Measurements from ENCODE around the gene STMN3. TPM values are rescaled to one million over a fixed set of nuclear protein-coding genes. Genes with fewer than 3 reads are reported as not detected.
"Not testable (repeated sequence)": the region's sequence is repeated elsewhere in the genome, so short reads cannot be mapped to it uniquely, and the experiment has no call there.

Gene STMN3
- polyA plus RNA-seq, 10 donors, result 8.8 to 37.1 (median 16.1) TPM

DNA sequence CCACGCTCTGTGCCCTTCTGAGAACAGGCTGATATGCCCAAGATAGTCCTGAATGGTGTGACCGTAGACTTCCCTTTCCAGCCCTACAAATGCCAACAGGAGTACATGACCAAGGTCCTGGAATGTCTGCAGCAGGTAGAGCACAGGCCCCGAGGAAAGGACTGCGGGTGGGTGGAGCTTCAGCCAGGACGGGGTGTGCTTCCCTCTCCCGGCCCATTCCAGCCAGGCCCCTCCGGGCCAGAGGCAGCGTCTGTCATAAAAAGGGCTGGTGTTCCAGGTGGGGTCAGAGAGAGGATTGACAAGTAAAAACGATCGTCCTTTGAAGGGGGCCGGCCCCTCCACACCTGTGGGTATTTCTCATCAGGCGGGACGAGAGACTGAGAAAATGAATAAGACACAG, 6.1 kb upstream of the STMN3 start:
- no peak for DNase-seq

DNA sequence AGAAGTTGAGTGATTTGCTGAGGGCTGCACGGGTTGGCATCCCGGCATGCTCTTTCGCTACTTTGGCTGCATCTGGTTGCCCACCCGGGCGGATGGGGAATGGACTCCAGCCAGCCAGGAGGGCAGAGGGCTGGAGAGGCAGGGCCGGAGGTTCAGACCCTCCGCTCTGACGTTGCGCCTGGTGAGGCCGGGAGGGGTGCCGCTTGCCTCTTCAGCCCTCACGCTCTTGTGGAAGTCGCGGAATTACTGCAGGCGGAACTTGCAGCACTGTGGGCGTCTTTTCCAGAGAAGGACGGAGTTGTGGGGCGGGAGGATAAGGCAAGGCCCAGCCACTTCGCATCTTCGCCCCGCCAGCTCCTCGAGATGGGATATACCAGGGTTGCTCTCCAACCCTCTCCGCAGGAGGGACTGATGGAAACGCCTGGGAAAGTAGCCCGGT, 5.5 kb upstream of the STMN3 start:
- no peak for DNase-seq

DNA sequence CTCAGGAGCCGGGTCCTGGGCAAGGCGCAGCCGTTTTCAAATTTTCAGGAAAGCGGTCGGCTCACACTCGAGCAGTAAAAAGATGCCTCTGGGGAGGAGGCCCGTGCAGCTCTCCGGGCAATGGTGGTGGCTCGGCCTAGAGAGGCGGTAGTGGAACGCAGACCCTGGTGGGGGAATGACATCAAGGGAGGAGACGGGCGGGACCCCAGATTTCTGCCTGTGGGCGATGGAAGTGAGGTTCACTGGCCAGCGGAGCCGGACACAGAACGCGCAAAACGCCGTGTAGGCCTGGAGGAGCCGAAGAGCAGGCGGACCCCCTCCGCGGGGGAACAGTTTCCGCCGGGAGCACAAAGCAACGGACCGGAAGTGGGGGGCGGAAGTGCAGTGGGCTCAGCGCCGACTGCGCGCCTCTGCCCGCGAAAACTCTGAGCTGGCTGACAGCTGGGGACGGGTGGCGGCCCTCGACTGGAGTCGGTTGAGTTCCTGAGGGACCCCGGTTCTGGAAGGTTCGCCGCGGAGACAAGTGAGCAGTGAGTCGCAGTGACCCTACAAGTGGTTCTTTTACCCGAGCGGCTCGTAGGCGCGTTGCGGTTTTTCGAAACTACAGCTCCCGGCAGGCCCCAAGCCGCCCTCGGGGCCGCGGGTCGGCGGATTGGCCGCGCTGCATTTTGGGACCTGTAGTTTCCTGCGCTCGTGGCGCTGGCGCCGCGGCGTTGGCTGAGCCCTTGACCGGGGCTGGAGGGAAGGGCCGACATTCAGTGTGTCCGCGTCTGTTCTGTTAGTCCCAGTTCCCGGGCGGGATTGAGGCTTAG, 4.9 kb upstream of the STMN3 start, which contains the start of gene RTEL1:
RTEL1 (plus strand) TSS at position 376 of the 812 bp plus-strand sequence. CDS start 1,091 bp downstream, outside the sequence.
- peak; percentile 90 to 99 (median 96) for DNase-seq

DNA sequence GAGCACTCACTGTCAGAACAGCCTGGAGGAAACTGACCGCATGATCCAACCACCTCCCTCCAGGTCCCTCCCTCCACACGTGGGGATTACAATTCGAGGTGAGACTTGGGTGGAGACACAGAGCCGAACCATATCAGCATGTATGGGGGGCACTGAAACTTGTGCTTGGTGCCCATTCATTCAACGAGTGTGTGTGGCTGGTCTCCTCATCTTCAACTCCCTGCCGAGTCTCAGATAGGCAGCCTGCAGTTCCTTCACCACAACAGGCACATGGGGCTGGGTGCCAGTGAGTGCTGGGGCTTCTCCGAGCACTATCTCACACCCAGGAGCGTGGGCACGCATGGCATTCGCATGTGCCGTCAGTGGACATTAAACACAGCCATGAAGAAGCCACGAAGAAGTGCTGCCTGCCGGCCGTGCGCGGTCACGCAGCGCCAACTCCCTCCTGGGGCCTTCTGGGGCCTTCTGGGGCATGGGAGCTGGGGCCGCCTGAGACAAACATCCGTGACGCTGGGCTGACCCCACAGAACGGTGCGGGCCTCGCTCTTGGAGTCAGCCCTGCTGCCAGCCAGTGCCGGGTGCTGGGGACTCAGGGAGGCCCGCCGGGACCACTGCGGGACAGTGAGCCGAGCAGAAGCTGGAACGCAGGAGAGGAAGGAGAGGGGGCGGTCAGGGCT, 4.2 kb upstream of the STMN3 start:
- no peak for DNase-seq

DNA sequence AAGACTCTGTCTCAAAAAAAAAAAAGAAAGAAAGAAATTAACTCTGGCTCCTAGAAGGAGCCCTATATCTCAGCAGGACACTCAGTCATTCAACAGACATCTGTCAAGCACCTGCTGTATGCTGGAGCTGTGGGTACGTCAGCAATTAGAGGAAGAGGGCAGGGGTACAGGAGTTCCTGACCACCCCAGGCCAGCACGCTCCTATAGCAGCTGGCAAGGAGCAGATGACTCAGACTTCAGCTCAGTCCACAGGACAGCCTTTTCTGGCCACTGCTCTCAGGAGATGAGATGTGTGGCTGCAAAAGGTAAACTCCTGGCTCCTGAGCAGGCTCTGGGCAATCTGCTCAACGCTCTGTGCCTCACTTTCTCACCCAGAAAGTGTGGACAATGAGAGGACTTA, 3.2 kb upstream of the STMN3 start:
- no peak for DNase-seq

DNA sequence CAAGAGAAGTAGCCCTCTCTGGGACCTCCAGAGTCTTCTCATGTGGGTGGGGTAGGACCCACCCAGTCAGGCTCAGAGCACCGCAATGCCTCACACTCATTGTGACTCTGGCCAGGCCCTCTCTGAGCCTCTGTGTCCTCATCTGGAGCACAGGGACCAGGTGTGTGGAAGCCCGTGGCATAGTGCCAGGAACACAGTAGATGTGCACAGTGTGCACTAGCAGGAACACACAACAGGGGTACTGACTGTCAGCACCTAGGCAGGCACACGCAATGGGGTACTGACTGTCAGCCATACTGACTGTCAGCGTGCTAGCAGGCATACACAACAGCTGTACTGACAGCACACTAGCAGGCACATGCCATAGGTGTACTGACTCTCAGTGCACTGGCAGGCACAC, 2.0 kb upstream of the STMN3 start:
- DNase-seq, result no peak

DNA sequence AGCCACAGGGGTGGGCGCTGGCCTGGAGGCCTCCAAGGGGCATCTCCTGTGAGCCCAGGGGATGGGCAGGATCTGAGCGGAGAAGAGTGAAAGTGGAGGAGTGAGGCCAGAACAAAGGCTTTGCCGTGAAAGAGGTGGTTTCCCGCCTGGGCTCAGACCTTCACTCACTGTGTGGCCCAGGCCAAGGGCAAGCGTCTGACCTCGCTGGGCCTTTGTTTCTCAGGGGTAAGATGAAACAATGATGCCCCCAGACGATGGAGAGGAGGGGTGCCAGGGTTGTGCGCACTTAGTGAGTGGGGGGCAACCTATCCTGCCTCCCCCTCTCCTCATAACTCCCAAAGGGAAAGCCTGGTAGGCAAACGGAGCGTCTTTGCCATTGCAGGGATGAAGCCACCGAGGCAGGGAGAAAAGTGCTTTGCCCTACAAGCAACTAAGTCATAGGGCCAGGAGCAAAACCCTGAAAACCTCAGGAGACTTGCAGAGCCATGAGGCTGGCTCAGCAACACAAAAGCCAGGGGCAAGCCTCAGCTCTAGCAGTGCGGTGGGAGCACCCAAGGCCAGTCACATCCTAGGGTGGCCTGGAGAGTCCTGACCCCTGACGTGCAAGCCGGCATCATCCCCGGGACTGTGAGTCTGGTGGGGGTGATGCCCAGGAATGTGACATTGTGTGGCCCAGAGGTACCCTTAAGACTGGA, 897 bp upstream of the STMN3 start:
- no peak for DNase-seq

DNA sequence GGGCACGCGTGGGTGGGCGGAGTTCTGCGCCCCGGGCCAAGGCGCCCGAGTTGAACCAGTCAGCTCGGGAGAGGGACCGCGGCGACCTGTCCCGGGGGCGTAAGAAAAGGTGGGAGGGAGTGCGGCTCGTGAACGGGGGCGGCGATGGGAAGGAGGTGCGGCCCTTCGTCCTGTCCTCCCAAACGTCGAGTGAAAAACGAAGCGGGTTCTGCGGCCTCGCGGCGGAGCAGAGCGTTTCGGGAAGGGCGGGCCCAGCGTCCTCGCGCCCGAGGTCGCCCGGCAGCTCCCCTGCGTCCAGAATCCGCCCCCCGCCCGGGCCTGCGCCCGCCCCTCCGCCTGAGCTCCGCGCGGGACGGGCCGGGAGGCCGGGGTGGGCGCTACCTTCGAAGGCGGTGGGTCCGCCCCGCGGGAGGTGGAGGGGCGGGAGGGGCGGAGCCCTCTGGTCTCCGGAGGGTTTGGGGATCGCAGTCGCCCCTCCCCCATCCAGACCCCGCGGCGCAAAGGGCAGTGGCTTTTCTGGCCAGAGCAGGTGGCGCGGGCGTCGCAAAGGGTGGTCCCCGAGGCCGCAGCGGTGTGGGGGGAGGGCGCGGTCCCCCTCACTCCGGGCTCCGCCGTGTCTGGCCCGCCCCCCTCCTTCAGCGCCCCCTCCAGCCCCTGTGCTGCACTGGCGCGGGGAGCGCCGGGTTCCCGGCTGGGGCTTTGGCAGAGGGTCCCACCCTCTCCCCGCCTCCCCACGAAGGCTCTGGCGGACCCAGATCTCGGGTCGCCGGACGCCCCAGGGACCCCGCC, 838 bp downstream of the STMN3 start:
- peak in 1 of 3 donors; percentile 61 for DNase-seq

DNA sequence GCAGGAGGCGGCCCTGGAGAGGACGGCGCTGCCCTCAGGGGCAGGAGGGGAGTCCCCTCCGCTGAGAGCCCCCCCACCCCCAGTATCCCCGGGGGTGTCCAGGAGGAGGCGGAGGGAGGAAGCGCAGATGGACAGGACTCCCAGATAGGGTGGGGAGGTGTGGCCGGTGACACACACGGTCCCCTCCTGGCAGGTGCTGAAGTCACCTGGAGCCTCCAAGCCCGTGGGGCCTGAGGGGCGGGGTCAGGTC, 1.4 kb downstream of the STMN3 start:
- DNase-seq, result no peak

DNA sequence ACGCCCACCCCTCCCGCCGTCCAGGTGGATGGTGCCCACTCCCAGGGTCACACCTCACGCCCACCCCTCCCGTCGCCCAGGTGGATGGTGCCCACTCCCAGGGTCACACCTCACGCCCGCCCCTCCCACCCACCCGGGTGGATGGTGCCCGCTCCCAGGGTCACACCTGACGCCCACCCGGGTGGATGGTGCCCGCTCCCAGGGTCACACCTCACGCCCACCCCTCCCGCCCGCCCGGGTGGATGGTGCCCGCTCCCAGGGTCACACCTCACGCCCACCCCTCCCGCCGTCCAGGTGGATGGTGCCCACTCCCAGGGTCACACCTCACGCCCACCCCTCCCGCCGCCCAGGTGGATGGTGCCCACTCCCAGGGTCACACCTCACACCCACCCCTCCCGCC, 2.7 kb downstream of the STMN3 start:
- DNase-seq, result not testable (repeated sequence)

DNA sequence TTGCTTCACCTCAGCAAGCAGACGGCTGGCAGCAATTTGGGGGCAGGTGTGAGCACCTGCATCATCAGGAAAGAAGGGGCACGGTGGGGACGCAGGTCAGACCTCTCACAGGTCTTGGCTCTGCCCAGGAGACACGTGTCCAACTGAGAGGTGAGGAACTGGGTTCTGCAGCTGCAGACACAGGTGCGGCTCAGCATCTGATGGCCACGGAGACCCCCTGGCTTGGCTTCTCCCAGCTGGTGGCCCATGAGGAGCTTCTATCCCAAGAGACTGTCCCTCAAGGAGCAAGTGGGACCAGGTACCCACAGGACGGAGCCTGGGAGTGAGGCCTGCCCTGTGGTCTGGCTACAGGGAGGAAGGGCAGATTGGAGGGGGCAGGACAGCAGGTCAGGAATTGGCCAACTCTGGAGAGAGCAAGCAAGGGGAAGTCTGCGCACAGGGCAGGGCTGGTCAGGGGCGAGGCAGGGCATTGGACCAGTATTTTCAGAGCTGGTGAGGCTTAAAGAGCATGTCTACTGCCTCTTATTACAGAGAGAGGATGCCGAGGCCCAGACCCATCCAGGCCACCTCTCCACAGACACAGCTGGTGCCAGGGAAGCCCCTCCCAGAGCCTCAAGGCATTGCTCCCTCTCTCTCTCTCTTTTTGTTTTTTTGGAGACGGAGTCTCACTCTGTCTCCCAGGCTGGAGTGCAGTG, 4.2 kb downstream of the STMN3 start:
- DNase-seq, result no peak

DNA sequence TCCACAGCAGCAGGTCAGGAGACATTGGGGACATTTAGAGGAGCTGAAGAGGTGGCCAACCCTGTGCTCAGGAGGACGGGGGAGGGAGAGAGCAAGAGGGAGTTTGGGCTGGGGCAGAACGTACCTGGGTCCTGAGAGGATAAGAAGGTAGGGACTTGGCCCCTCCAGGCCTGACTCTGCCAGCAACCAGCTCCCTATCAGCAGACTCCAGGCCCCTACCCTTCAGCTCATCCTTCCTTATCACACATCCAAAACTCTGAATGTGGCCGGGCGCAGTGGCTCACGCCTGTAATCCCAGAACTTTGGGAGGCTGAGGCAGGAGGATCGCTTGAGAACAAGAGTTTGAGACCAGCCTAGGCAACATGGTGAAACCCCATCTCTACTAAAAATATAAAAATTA, 5.0 kb downstream of the STMN3 start:
- DNase-seq, result no peak

DNA sequence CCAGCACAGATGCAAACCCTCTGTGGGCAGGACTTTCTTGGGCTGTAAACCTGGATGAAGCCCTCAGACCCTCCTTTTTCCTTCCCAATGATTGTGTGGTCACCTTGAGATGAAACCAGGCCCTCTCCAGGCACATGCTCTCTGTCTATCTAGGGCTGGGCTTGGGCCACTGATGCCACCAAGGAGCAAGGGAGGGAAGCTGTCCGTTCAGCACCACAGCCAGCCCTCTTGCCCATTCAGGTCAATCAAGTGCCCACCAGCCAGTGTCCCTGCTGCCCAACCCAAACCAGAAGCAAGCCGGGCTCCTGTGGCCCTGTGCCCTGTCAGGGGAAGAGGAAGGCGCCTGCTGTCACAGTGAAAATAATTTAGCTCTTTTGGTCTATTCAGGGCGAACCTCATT, 8.0 kb downstream of the STMN3 start:
- DNase-seq, result no peak

DNA sequence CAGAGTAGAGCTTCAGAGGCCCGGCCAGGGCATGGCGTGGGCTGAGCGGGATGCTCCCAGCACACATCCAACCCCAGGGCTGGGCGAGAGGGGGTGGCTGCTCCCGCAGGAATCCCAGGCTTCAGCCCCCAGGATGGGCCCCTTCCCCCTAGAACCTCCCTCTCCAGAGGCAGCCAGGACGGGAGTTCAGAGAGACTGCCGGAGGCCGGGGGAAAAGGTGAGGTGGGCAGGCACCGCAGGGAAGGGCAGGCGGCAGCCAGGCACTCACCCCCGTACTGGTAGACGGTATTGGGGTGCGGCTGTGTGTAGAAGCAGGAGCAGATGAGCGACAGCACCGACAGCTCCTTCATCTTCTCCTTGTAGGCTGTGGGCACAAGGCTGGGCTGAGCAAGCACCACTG, 9.3 kb downstream of the STMN3 start:
- no peak for DNase-seq

DNA sequence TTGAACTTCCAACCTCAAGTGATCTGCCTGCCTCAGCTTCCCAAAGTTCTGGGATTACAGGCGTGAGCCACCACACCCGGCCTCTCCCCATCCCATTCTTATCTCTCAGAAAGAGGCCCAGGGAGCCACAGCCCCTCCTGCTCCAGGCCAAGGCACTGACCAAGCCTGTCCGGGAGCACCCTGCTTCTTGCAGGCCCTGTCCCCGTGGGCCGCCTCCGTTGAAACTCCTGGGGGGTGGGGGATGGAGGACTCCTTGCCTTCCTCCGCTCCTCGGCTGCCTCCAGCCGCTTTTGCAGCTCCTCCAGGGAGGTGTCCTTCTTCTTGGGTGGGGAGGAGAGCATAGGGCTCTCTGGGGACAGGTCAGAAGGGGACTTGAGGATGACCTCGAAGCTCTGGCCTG, 9.7 kb downstream of the STMN3 start:
- DNase-seq, result no peak

DNA sequence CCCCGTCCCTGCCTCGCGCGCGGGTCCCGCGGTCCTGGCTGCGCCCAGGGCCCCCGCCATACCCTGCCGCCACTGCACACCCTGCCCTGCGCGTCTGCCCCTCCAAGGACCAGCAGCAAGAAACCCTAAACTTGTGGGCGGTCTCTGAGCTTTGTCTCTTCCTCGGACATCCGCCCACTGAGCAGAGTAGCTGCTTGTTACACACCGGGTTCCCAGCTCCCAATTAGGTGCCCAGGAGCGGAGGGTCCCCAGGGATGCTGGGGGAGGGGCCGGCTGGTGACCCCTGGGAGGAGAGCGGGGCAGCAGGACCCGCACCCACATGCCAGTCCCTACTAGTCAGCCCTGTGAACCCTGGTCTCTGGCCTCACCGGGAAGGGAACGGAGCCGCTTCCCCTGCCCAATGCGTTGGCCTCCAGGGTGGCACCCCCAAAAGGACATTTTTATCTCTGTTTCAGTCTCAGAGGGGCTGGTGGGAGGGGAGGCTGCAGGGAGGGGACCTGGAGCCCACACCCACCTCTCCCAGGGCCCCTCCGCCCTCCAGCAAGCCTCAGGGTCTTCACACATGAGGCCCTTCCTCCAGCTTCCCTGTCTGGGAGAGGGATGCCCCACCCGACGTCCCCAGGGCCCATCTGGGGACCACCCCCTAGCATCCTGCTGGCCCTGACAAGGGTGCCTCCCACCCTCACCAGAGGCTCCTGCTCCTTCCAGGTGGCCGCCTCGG, 10.5 kb downstream of the STMN3 start:
- no peak for DNase-seq

DNA sequence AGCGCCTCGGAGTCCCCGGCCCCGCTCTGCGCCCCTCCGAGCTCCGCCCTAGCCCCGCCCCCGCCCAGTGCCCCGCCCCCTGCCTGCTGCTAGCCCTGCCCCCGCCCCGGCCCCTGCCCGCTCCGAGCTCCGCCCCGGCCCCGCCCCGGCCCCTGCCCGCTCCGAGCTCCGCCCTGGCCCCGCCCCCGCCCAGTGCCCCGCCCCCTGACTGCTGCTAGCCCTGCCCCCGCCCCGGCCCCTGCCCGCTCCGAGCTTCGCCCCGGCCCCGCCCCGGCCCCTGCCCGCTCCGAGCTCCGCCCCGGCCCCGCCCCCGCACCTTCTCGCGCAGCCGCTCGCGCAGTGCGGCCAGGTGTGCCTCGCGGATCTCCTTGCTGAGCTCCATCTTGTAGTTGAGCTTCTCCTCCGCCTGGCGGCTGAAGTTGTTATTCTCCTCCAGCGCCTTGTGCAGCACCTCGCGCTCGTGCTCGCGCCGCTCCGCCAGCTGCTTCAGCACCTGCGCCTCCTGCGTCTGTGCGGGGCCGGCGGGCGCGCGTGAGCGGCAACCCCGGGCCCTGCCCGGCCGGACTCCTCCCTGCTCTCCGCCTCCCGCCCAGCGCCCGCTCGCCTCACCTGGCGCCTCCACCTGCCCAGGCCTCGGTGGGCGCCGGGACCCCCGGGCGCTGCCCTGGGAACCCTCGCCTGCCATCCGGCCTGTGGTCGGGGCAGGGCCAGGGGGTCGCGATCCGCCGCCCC, 11.3 kb downstream of the STMN3 start:
- DNase-seq, result peak; percentile 67 to 83 (median 75)

DNA sequence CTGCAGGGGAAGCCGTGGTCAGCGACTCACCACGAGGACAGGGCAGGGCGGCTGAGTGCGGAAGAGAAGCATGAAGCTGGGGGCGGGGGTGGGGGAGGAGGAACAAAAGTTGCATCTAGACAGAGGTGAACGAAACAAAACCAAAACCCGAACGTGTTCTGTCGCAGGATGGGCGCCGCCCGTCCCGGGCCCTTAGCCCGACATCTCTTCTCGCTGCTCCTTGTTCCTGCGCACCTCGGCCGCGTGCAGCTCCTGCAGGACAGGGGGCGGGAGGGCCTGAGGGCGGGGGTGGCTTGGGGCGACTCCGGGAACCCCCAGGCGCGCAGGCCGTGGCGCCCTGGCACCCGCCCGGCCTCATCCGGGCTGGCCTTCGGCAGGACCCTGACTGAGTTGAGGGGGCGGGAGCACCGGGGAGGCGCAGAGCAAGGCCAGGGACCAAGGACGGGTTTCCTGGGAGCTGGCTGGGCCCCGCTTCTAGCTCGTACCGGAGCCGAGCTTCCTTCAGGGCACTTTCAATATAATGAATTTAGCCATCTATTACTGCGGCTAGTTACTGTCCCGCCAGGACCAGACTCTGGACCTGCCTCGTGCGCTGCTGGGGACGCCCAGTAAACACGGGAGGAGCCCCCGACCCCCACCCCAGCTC, 12.0 kb downstream of the STMN3 start:
- peak in 1 of 3 donors; percentile 66 for DNase-seq

DNA sequence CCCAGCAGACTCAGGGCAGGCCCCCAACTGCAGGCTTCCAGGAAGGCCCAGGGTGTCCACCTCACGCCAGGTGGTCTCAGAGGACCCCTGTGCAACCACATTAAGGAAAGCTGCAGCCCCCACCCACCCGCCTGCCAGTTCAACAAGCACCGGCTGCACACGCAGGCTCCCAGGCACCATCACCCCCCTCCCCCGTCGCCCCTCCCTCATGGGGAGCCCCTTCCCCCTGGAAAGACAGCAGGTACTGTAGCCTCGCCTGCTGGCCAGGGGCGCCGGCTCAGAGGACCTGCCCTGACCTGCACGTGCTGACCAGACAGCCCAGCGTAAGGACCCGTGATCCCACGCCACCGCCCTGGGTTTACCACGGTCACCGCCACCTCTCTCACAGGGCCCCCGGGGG, 12.5 kb downstream of the STMN3 start:
- not testable (repeated sequence) for DNase-seq

DNA sequence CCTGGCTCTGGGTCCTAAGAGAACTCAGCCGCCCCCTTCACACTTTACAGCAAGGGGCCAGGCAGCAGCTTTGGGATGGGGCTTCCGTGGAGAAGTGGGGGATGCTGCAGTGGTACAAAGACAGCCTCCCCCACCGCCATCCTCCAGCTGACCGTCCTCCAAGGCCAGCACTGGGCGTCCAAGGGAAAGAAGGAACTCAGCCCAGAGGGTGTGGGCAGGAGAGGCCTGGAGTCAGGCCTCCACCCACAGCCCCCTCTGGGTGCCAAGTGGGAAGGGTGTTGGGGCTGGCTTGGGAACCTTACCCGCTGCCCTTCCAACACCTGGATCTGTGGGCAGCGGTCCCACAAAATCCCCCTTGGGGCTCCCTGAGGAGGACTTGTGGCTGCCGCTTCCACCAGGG, 13.1 kb downstream of the STMN3 start:
- no peak for DNase-seq

Measured in muscle of back (tissue), 11 donors.